Hepatocyte (in vitro differentiated cells): Measurements from ENCODE around the gene LRRC23. TPM values are rescaled to one million over a fixed set of nuclear protein-coding genes. Genes with fewer than 3 reads are reported as not detected.

Experiments
- DNase-seq: peaks from one replicate; pipeline ENCODE4 v3.0.0-alpha.2; 2016; ENCODE audit warnings: low spot score
- H2AFZ ChIP-seq: fragments of 200-600 bp; sonication (generic); 2 replicates; pipeline ENCODE4 v1.6.0; 2016; ENCODE audit warnings: antibody characterized with exemption, mild to moderate bottlenecking
- H3K27ac ChIP-seq: fragments of 200-600 bp; sonication (generic); 2 replicates; pipeline ENCODE4 v1.5.1; 2016; ENCODE audit warnings: mild to moderate bottlenecking
- H3K27me3 ChIP-seq: fragments of 200-600 bp; sonication (generic); 2 replicates; pipeline ENCODE4 v1.6.1; 2016
- H3K36me3 ChIP-seq: fragments of 200-600 bp; sonication (generic); replicated peaks from 2 replicates; pipeline ENCODE4 v1.5.1; 2016; ENCODE audit warnings: low read depth; ENCODE audit not compliant: insufficient read depth
- H3K4me1 ChIP-seq: fragments of 200-600 bp; sonication (generic); 2 replicates; pipeline ENCODE4 v1.5.1; 2016; ENCODE audit warnings: mild to moderate bottlenecking, moderate library complexity; ENCODE audit not compliant: insufficient read depth
- H3K4me2 ChIP-seq: fragments of 200-600 bp; sonication (generic); 2 replicates; pipeline ENCODE4 v1.6.0; 2016
- H3K4me3 ChIP-seq: fragments of 200-600 bp; sonication (generic); 2 replicates; pipeline ENCODE4 v1.5.1; 2016; ENCODE audit warnings: mild to moderate bottlenecking
- H3K79me2 ChIP-seq: fragments of 200-600 bp; sonication (generic); 2 replicates; pipeline ENCODE4 v1.6.0; 2017; ENCODE audit warnings: mild to moderate bottlenecking
- H3K9me2 ChIP-seq: fragments of 200-600 bp; sonication (generic); replicated peaks from 2 replicates; pipeline ENCODE4 v1.6.0; 2017; ENCODE audit warnings: mild to moderate bottlenecking; ENCODE audit not compliant: insufficient read depth
- H3K9me3 ChIP-seq: fragments of 200-600 bp; sonication (generic); 2 replicates; pipeline ENCODE4 v1.5.1; 2016; ENCODE audit warnings: low read depth, mild to moderate bottlenecking
- H4K20me1 ChIP-seq: fragments of 200-600 bp; sonication (generic); 2 replicates; pipeline ENCODE4 v1.6.0; 2016; ENCODE audit warnings: mild to moderate bottlenecking; ENCODE audit not compliant: insufficient read depth, poor library complexity, severe bottlenecking
- CTCF ChIP-seq: fragments of 200-600 bp; sonication (generic); IDR thresholded peaks from 2 replicates; pipeline ENCODE4 v1.5.1; 2016; ENCODE audit warnings: antibody characterized with exemption, mild to moderate bottlenecking; ENCODE audit not compliant: poor library complexity
- EZH2 ChIP-seq: fragments of 200-600 bp; sonication (generic); IDR thresholded peaks from 2 replicates; pipeline ENCODE4 v1.6.1; 2016; ENCODE audit warnings: antibody characterized with exemption, mild to moderate bottlenecking, borderline replicate concordance
- EZH2phosphoT487 ChIP-seq: fragments of 200-600 bp; sonication (generic); IDR thresholded peaks from one replicate; pipeline ENCODE4 v1.6.1; 2018; ENCODE audit warnings: antibody characterized with exemption, mild to moderate bottlenecking, low read depth, moderate library complexity; ENCODE audit not compliant: unreplicated experiment, severe bottlenecking
- WGBS: methylation state at CpG from one replicate; pipeline ENCODE4 v1.1.6; 2016; ENCODE audit warnings: low lambda C conversion rate; ENCODE audit errors: missing lambda C conversion rate; 5-methylcytosine and 5-hydroxymethylcytosine counted together
- polyA plus RNA-seq: library from polyadenylated mRNA; unstranded; fragments of >200 nt; fragmentation: Nextera tagmentation; extraction: Ambion mirVana; gene quantifications from 2 replicates; pipeline ENCODE4 v1.2.1, GENCODE V29; 2016
- total RNA-seq: library from RNA; depleted of rRNA; stranded (reverse); fragments of >200 nt; gene quantifications from 2 replicates; pipeline ENCODE4 v1.2.3, GENCODE V29; 2014

The LRRC23 gene
- total and polyA plus RNA-seq, 2 experiments from 2014 or later = 8.2 to 12.9 TPM

GRCh38 chr12:6860116-6860515 is 44.5 kb upstream of the LRRC23 start:
- H3K9me3 ChIP-seq = no peaks in the 10 kb centered on the region
- no peak overlapping the region for H2AFZ ChIP-seq
- no peak for DNase-seq
- TF ChIP-seq EZH2 (no peak), CTCF (no peak)
- WGBS = 99% methylated on average over 9 of the region's 9 CpGs
- H3K4me3 ChIP-seq = no peak overlapping the region
- peaks cover 8% of the 10 kb centered on the region for H3K79me2 ChIP-seq
- H3K27me3 ChIP-seq = no peaks in the 10 kb centered on the region
- no peaks in the 10 kb centered on the region for H3K9me2 ChIP-seq
- no peaks in the 10 kb centered on the region for H4K20me1 ChIP-seq
- H3K27ac ChIP-seq = no peak overlapping the region
- H3K4me2 ChIP-seq = no peak overlapping the region
- H3K36me3 ChIP-seq = no peaks in the 10 kb centered on the region
- H3K4me1 ChIP-seq = no peaks in the 10 kb centered on the region

GRCh38 chr12:6860942-6861341 is 43.7 kb upstream of the LRRC23 start:
- no peaks in the 10 kb centered on the region for H4K20me1 ChIP-seq
- H3K4me1 ChIP-seq = no peaks in the 10 kb centered on the region
- H2AFZ ChIP-seq = no peak overlapping the region
- TF ChIP-seq EZH2 (no peak), EZH2phosphoT487 (no peak), CTCF (no peak)
- WGBS = over 99% methylated on average over 7 of the region's 7 CpGs
- no peaks in the 10 kb centered on the region for H3K9me2 ChIP-seq
- H3K79me2 ChIP-seq = no peaks in the 10 kb centered on the region
- no peak for DNase-seq
- H3K9me3 ChIP-seq = no peaks in the 10 kb centered on the region
- no peaks in the 10 kb centered on the region for H3K27me3 ChIP-seq
- no peak overlapping the region for H3K27ac ChIP-seq
- no peaks in the 10 kb centered on the region for H3K36me3 ChIP-seq
- no peak overlapping the region for H3K4me2 ChIP-seq
- no peak overlapping the region for H3K4me3 ChIP-seq

GRCh38 chr12:6861391-6861790 is 43.2 kb upstream of the LRRC23 start:
- Histone ChIP-seq H3K9me3 (no peaks in the 10 kb centered on the region), H3K9me2 (no peaks in the 10 kb centered on the region), H3K4me3 (no peak overlapping the region), H3K27me3 (no peaks in the 10 kb centered on the region), H3K4me2 (no peak overlapping the region), H2AFZ (no peak overlapping the region), H3K36me3 (no peaks in the 10 kb centered on the region), H3K79me2 (no peaks in the 10 kb centered on the region), H3K27ac (no peak overlapping the region), H4K20me1 (no peaks in the 10 kb centered on the region), H3K4me1 (no peaks in the 10 kb centered on the region)
- TF ChIP-seq EZH2phosphoT487 = no peak
- DNase-seq = no peak
- 99% methylated on average over 9 of the region's 9 CpGs for WGBS

GRCh38 chr12:6863033-6863432 is 41.6 kb upstream of the LRRC23 start:
- no peak for DNase-seq
- peaks cover under 1% of the 10 kb centered on the region for H4K20me1 ChIP-seq
- H3K36me3 ChIP-seq = no peaks in the 10 kb centered on the region
- no peak overlapping the region for H3K4me2 ChIP-seq
- no peak overlapping the region for H3K27ac ChIP-seq
- no peaks in the 10 kb centered on the region for H3K27me3 ChIP-seq
- 98% methylated on average over 11 of the region's 11 CpGs for WGBS
- H3K4me1 ChIP-seq = no peaks in the 10 kb centered on the region
- H3K79me2 ChIP-seq = peaks cover 6% of the 10 kb centered on the region
- no peak overlapping the region for H2AFZ ChIP-seq
- no peak overlapping the region for H3K4me3 ChIP-seq
- H3K9me3 ChIP-seq = no peaks in the 10 kb centered on the region
- TF ChIP-seq CTCF (no peak), EZH2 (no peak), EZH2phosphoT487 (no peak)
- H3K9me2 ChIP-seq = no peaks in the 10 kb centered on the region
